GM21717 (cell line): Measurements from ENCODE around the gene FCRL5.
"Not testable (repeated sequence)": the region's sequence is repeated elsewhere in the genome, so short reads cannot be mapped to it uniquely, and the experiment has no call there.

ENCODE experiments used
- ATAC-seq: cut with Tn5 transposase; IDR thresholded peaks from one replicate; pipeline ENCODE4 v1.9.1; 2021; ENCODE audit warnings: mild to moderate bottlenecking, moderate library complexity; ENCODE audit not compliant: unreplicated experiment

FCRL5 gene

GRCh38 chr1:157551694-157552693, at the start of gene FCRL5:
TSS of gene FCRL5 (minus strand) at chr1:157552515. CDS start at chr1:157552362, 153 bp downstream.
- peak; percentile 80 for ATAC-seq

GRCh38 chr1:157600236-157600635, 47.9 kb upstream of the FCRL5 start:
- no peak for ATAC-seq

GRCh38 chr1:157597959-157598667, 45.8 kb upstream of the FCRL5 start, which contains the start of gene FCRL4:
TSS of gene FCRL4 (minus strand) at chr1:157598085. CDS start at chr1:157597944, 141 bp downstream.
- peak; percentile 49 for ATAC-seq

- ATAC-seq = peak; percentile 42
These were observed 44.1 kb upstream of the FCRL5 start for GRCh38 chr1:157596384-157596783.

- peak; percentile 54 for ATAC-seq
These were observed 43.0 kb upstream of the FCRL5 start for GRCh38 chr1:157595356-157595755.

- no peak for ATAC-seq
These were observed 33.7 kb upstream of the FCRL5 start for GRCh38 chr1:157585984-157586383.

GRCh38 chr1:157584503-157584902, 32.2 kb upstream of the FCRL5 start:
- ATAC-seq = no peak

- ATAC-seq = no peak
These were observed 28.5 kb upstream of the FCRL5 start for GRCh38 chr1:157580828-157581210.

- no peak for ATAC-seq
These were observed 28.0 kb upstream of the FCRL5 start for GRCh38 chr1:157580179-157580827.

GRCh38 chr1:157577420-157577819, 25.1 kb upstream of the FCRL5 start:
- no peak for ATAC-seq

GRCh38 chr1:157575744-157576143, 23.4 kb upstream of the FCRL5 start:
- peak; percentile 61 for ATAC-seq

GRCh38 chr1:157574836-157575235, 22.5 kb upstream of the FCRL5 start:
- ATAC-seq = no peak

GRCh38 chr1:157566484-157567300, 14.4 kb upstream of the FCRL5 start:
- ATAC-seq = peak; percentile 45

- ATAC-seq = no peak
These were observed 10.2 kb upstream of the FCRL5 start for GRCh38 chr1:157562515-157562914.

GRCh38 chr1:157558119-157558518, 5.8 kb upstream of the FCRL5 start:
- no peak for ATAC-seq

GRCh38 chr1:157548081-157548480, 4.2 kb downstream of the FCRL5 start:
- not testable (repeated sequence) for ATAC-seq

GRCh38 chr1:157542676-157543075, 9.6 kb downstream of the FCRL5 start:
- ATAC-seq = no peak

GRCh38 chr1:157540852-157541251, 11.5 kb downstream of the FCRL5 start:
- ATAC-seq = no peak

- ATAC-seq = no peak
These were observed 12.1 kb downstream of the FCRL5 start for GRCh38 chr1:157540160-157540748.

- ATAC-seq = no peak
These were observed 12.7 kb downstream of the FCRL5 start for GRCh38 chr1:157539568-157539967.
